Measurements from ENCODE around the gene CCSER1.

GRCh38 chr4:90844241-90844640, 717.0 kb downstream of the CCSER1 start:
- TF ChIP-seq CTCF (IDR thresholded peaks at IDR 0.05; ENCODE audit: low read depth, low read length, missing input control) (no peak), JUND (IDR thresholded peaks at IDR 0.05) (no peak), MAX (IDR thresholded peaks at IDR 0.05) (no peak), HNF4A (conservative IDR thresholded peaks at IDR 0.05) (no peak)

Data from liver (tissue), 3 donors.